SK-N-SH treated with all-trans-retinoic acid at 6 μM for 48 hours (cell line): ENCODE data around the gene GNAS.

Source experiments
- ATAC-seq: fragments of 200-7000 bp; cut with Tn5 transposase; 3 replicates; pipeline ENCODE4 v1.9.1; 2020; ENCODE audit warnings: mild to moderate bottlenecking, moderate library complexity
- ARNTL ChIP-seq: fragments of 450-650 bp; formaldehyde crosslinking; IDR thresholded peaks from 2 replicates; pipeline ENCODE4 v1.5.0; 2020; ENCODE audit warnings: low read depth, mild to moderate bottlenecking, moderate library complexity, borderline replicate concordance
- BACH2 ChIP-seq: fragments of 250-450 bp; sonication (Bioruptor Pico); IDR thresholded peaks from 2 replicates; pipeline ENCODE4 v1.9.0; 2021; ENCODE audit warnings: mild to moderate bottlenecking, borderline replicate concordance
- CREB5 ChIP-seq: fragments of 250-450 bp; sonication (Bioruptor Pico); IDR thresholded peaks from 2 replicates; pipeline ENCODE4 v1.5.1; 2020; ENCODE audit warnings: low read depth, mild to moderate bottlenecking, moderate library complexity
- CSDC2 ChIP-seq: fragments of 250-450 bp; sonication (Bioruptor Pico); IDR thresholded peaks from 2 replicates; pipeline ENCODE4 v1.5.0; 2020; ENCODE audit warnings: mild to moderate bottlenecking, moderate library complexity
- ESRRG ChIP-seq: fragments of 250-450 bp; sonication (Bioruptor Pico); IDR thresholded peaks from 2 replicates; pipeline ENCODE4 v1.6.1; 2021; ENCODE audit warnings: mild to moderate bottlenecking
- GLIS3 ChIP-seq: fragments of 250-450 bp; sonication (Bioruptor Pico); IDR thresholded peaks from 2 replicates; pipeline ENCODE4 v1.5.0; 2020; ENCODE audit warnings: mild to moderate bottlenecking, moderate library complexity
- ISL1 ChIP-seq: fragments of 250-450 bp; sonication (Bioruptor Pico); IDR thresholded peaks from 2 replicates; pipeline ENCODE4 v2.1.2; 2022; ENCODE audit warnings: mild to moderate bottlenecking, moderate library complexity
- POU6F1 ChIP-seq: fragments of 250-450 bp; sonication (Bioruptor Pico); IDR thresholded peaks from 2 replicates; pipeline ENCODE4 v1.8.0; 2021; ENCODE audit warnings: low read depth, mild to moderate bottlenecking, moderate library complexity, borderline replicate concordance
- PPARA ChIP-seq: fragments of 250-450 bp; sonication (Bioruptor Pico); IDR thresholded peaks from 2 replicates; pipeline ENCODE4 v1.5.0; 2020; ENCODE audit warnings: mild to moderate bottlenecking, borderline replicate concordance
- SNAI2 ChIP-seq: fragments of 250-450 bp; sonication (Bioruptor Pico); IDR thresholded peaks from 2 replicates; pipeline ENCODE4 v1.5.0; 2020; ENCODE audit warnings: mild to moderate bottlenecking, moderate library complexity
- TCF4 ChIP-seq: fragments of 250-450 bp; sonication (Bioruptor Pico); IDR thresholded peaks from 2 replicates; pipeline ENCODE4 v1.8.0; 2021; ENCODE audit warnings: mild to moderate bottlenecking, moderate library complexity, borderline replicate concordance
- TOX ChIP-seq: fragments of 250-450 bp; sonication (Bioruptor Pico); IDR thresholded peaks from 2 replicates; pipeline ENCODE4 v1.8.0; 2021; ENCODE audit warnings: mild to moderate bottlenecking, moderate library complexity, borderline replicate concordance
- TSHZ2 ChIP-seq: fragments of 250-450 bp; sonication (Bioruptor Pico); IDR thresholded peaks from 2 replicates; pipeline ENCODE4 v1.5.0; 2020; ENCODE audit warnings: mild to moderate bottlenecking, moderate library complexity
- ZC3H10 ChIP-seq: fragments of 250-450 bp; sonication (Bioruptor Pico); IDR thresholded peaks from 2 replicates; pipeline ENCODE4 v1.5.1; 2021; ENCODE audit warnings: mild to moderate bottlenecking, moderate library complexity
- ZFP3 ChIP-seq: fragments of 250-450 bp; sonication (Bioruptor Pico); IDR thresholded peaks from 2 replicates; pipeline ENCODE4 v1.5.0; 2020; ENCODE audit warnings: mild to moderate bottlenecking, moderate library complexity
- ZFP30 ChIP-seq: fragments of 450-650 bp; formaldehyde crosslinking; IDR thresholded peaks from 2 replicates; pipeline ENCODE4 v1.5.0; 2022; ENCODE audit warnings: mild to moderate bottlenecking, moderate library complexity
- ZNF70 ChIP-seq: fragments of 450-650 bp; formaldehyde crosslinking; IDR thresholded peaks from 2 replicates; pipeline ENCODE4 v1.5.0; 2020; ENCODE audit warnings: mild to moderate bottlenecking, moderate library complexity
- ZNF8 ChIP-seq: fragments of 450-650 bp; formaldehyde crosslinking; IDR thresholded peaks from 2 replicates; pipeline ENCODE4 v1.5.0; 2020; ENCODE audit warnings: mild to moderate bottlenecking, moderate library complexity
- TF ChIP-seq, protein P1 (sequence below): fragments of 250-450 bp; sonication (Bioruptor Pico); IDR thresholded peaks from 2 replicates; pipeline ENCODE4 v1.5.1; 2021; ENCODE audit warnings: mild to moderate bottlenecking, moderate library complexity

Gene GNAS

DNA sequence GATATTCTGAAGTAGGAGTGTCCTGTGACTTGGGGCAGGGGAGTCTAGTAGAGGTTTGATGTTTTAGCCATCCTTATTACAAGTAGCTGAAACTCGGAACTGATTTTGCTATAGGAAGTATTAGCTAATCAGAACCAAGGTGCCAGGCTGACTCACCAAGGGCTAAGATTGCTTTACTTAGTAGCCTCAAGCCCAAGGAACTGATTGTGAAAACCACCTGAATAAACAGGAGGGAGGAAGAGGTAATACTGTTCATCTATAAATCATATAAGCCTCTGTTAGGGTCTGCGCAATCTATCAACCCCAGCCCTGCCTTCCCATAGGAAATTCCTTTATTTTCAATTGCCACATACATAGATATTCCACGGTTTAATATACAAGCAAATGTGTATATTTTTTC is 54.4 kb downstream of the GNAS start (continued):
- TF ChIP-seq, protein P1, sequence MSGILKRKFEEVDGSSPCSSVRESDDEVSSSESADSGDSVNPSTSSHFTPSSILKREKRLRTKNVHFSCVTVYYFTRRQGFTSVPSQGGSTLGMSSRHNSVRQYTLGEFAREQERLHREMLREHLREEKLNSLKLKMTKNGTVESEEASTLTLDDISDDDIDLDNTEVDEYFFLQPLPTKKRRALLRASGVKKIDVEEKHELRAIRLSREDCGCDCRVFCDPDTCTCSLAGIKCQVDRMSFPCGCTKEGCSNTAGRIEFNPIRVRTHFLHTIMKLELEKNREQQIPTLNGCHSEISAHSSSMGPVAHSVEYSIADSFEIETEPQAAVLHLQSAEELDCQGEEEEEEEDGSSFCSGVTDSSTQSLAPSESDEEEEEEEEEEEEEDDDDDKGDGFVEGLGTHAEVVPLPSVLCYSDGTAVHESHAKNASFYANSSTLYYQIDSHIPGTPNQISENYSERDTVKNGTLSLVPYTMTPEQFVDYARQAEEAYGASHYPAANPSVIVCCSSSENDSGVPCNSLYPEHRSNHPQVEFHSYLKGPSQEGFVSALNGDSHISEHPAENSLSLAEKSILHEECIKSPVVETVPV (CRISPR knock-in tag) = no peak

GRCh38 chr20:58907320-58908137 is 55.0 kb downstream of the GNAS start:
- TF ChIP-seq ZFP30 (CRISPR knock-in tag) (no peak), TOX (CRISPR knock-in tag) (no peak), ISL1 (CRISPR knock-in tag) (no peak), ESRRG (CRISPR knock-in tag) (no peak), ZFP3 (CRISPR knock-in tag) (no peak), ARNTL (CRISPR knock-in tag) (no peak), TCF4 (CRISPR knock-in tag) (no peak), SNAI2 (CRISPR knock-in tag) (no peak), POU6F1 (CRISPR knock-in tag) (no peak), PPARA (CRISPR knock-in tag) (no peak), BACH2 (CRISPR knock-in tag) (no peak), ZC3H10 (no peak), CSDC2 (CRISPR knock-in tag) (no peak), TSHZ2 (CRISPR knock-in tag) (no peak), CREB5 (CRISPR knock-in tag) (no peak)
- TF ChIP-seq, protein P1 (CRISPR knock-in tag) = no peak
- TF ChIP-seq, all 23 proteins: peak for 0
- ATAC-seq = peak; percentile 81

DNA sequence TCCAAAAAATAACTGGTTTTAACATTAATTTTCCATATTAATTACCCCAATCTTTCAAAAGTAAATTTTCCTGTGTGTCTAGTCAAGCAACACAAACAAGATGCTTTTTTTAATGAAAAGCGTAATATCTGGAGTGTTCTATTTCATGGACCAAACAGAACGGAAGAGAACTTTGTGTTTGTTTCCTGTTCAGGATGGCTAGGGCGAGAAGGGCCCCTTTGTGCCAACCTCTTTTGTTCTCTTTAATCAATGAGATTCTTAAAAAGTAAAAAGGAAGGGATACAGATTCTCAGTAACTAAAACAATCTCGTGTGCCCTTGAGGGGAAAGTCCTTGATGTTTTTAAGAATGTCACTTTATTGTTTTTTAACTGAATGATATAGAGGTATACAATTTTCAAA is 55.7 kb downstream of the GNAS start:
- no peak for ATAC-seq
- TF ChIP-seq ZNF70 (CRISPR knock-in tag) = no peak
- TF ChIP-seq ZFP30 (CRISPR knock-in tag) = no peak
- no peak for TF ChIP-seq POU6F1 (CRISPR knock-in tag)
- no peak for TF ChIP-seq ZNF8 (CRISPR knock-in tag)
- TF ChIP-seq CREB5 (CRISPR knock-in tag) = no peak
- TF ChIP-seq ZFP3 (CRISPR knock-in tag) = no peak
- no peak for TF ChIP-seq SNAI2 (CRISPR knock-in tag)
- no peak for TF ChIP-seq GLIS3 (CRISPR knock-in tag)
- TF ChIP-seq TSHZ2 (CRISPR knock-in tag) = no peak
- TF ChIP-seq, protein P1 (CRISPR knock-in tag) = no peak
